WTC11 (cell line): ENCODE measurements around the gene MORN5. TPM values are rescaled to one million over a fixed set of nuclear protein-coding genes. Genes with fewer than 3 reads are reported as not detected.

Experiments
- ATAC-seq: fragments of 200-7000 bp; cut with Tn5 transposase; 2 replicates; pipeline ENCODE4 v1.10.0; 2021; ENCODE audit warnings: mild to moderate bottlenecking, moderate library complexity
- CTCF ChIA-PET: fragments of 300-600 bp; sonication (Branson Sonifier 250); formaldehyde crosslinking; loops from one replicate; lab custom pipeline; 2021; ENCODE audit warnings: antibody characterized with exemption; lab: Charles Lee
- POLR2A ChIA-PET: fragments of 350-600 bp; sonication (Branson Sonifier 250); formaldehyde crosslinking; loops from one replicate; lab custom pipeline; 2021; ENCODE audit warnings: antibody characterized with exemption; lab: Charles Lee
- DNase-seq: peaks from one replicate; pipeline ENCODE4 v3.0.0; 2021; ENCODE audit warnings: low spot score
- H3K27ac Mint-ChIP-seq: 2 replicates; pipeline ENCODE4 v1.8.0; 2021; ENCODE audit warnings: mixed read lengths
- H3K27me3 Mint-ChIP-seq: 2 replicates; pipeline ENCODE4 v1.8.0; 2021; ENCODE audit warnings: low read depth, mild to moderate bottlenecking, moderate library complexity, mixed read lengths
- H3K36me3 Mint-ChIP-seq: 2 replicates; pipeline ENCODE4 v1.8.0; 2021; ENCODE audit warnings: mixed read lengths
- H3K4me1 Mint-ChIP-seq: 2 replicates; pipeline ENCODE4 v1.8.0; 2022; ENCODE audit warnings: mixed read lengths
- H3K4me3 Mint-ChIP-seq: 2 replicates; pipeline ENCODE4 v1.8.0; 2021; ENCODE audit warnings: mild to moderate bottlenecking, moderate library complexity, mixed read lengths
- H3K9me3 Mint-ChIP-seq: 2 replicates; pipeline ENCODE4 v1.8.0; 2021; ENCODE audit warnings: mixed read lengths
- GABPB1 ChIP-seq: sonication (generic); formaldehyde crosslinking; IDR thresholded peaks from 2 replicates; pipeline ENCODE4 v1.8.1; 2023; ENCODE audit warnings: mild to moderate bottlenecking, missing genetic modification reagents
- MYBL2 ChIP-seq: sonication (generic); formaldehyde crosslinking; IDR thresholded peaks from 2 replicates; pipeline ENCODE4 v1.8.1; 2023; ENCODE audit warnings: mild to moderate bottlenecking, moderate library complexity, missing genetic modification reagents
- NFE2L1 ChIP-seq: sonication (generic); formaldehyde crosslinking; IDR thresholded peaks from 2 replicates; pipeline ENCODE4 v1.8.1; 2023; ENCODE audit warnings: missing genetic modification reagents
- PRRX2 ChIP-seq: fragments of 250-450 bp; sonication (Bioruptor Pico); IDR thresholded peaks from 2 replicates; pipeline ENCODE4 v1.8.0; 2021; ENCODE audit warnings: mild to moderate bottlenecking
- RELA ChIP-seq: sonication (generic); formaldehyde crosslinking; IDR thresholded peaks from 2 replicates; pipeline ENCODE4 v1.8.1; 2022; ENCODE audit warnings: missing genetic modification reagents, mild to moderate bottlenecking, borderline replicate concordance
- SOX15 ChIP-seq: fragments of 250-450 bp; sonication (Bioruptor Pico); IDR thresholded peaks from 2 replicates; pipeline ENCODE4 v1.9.0; 2021; ENCODE audit warnings: mild to moderate bottlenecking
- TEAD1 ChIP-seq: sonication (generic); formaldehyde crosslinking; IDR thresholded peaks from 2 replicates; pipeline ENCODE4 v1.8.0; 2022; ENCODE audit warnings: mild to moderate bottlenecking, missing genetic modification reagents
- TEAD4 ChIP-seq: sonication (generic); formaldehyde crosslinking; IDR thresholded peaks from 2 replicates; pipeline ENCODE4 v1.8.0; 2022; ENCODE audit warnings: mild to moderate bottlenecking, missing genetic modification reagents
- ZNF232 ChIP-seq: sonication (generic); formaldehyde crosslinking; IDR thresholded peaks from 2 replicates; pipeline ENCODE4 v1.8.0; 2022; ENCODE audit warnings: mild to moderate bottlenecking, missing genetic modification reagents
- ZNF317 ChIP-seq: sonication (generic); formaldehyde crosslinking; IDR thresholded peaks from 2 replicates; pipeline ENCODE4 v1.8.1; 2023; ENCODE audit warnings: low read depth, mild to moderate bottlenecking, moderate library complexity, missing genetic modification reagents, borderline replicate concordance
- total RNA-seq: library from RNA; stranded (reverse); gene quantifications from 3 replicates; pipeline ENCODE4 v1.2.3, GENCODE V29; 2021
- TF ChIP-seq, protein P1 (sequence below): sonication (generic); formaldehyde crosslinking; IDR thresholded peaks from 2 replicates; pipeline ENCODE4 v1.8.0; 2022; ENCODE audit warnings: missing genetic modification reagents
- TF ChIP-seq, protein P2 (sequence below): sonication (generic); formaldehyde crosslinking; IDR thresholded peaks from 2 replicates; pipeline ENCODE4 v1.8.1; 2022; ENCODE audit warnings: missing genetic modification reagents, borderline replicate concordance
- TF ChIP-seq, protein P3 (sequence below): sonication (generic); formaldehyde crosslinking; conservative IDR thresholded peaks from 2 replicates; pipeline ENCODE4 v1.8.1; 2022; ENCODE audit warnings: mild to moderate bottlenecking, missing genetic modification reagents
- TF ChIP-seq, protein P4 (sequence below): sonication (generic); formaldehyde crosslinking; IDR thresholded peaks from 2 replicates; pipeline ENCODE4 v1.8.1; 2023; ENCODE audit warnings: mild to moderate bottlenecking, missing genetic modification reagents, borderline replicate concordance
- TF ChIP-seq, protein P5 (sequence below): sonication (generic); formaldehyde crosslinking; IDR thresholded peaks from 2 replicates; pipeline ENCODE4 v1.8.1; 2023; ENCODE audit warnings: mild to moderate bottlenecking, moderate library complexity, missing genetic modification reagents

The MORN5 gene
- total RNA-seq, 1 experiment from 2014 or later = not detected

DNA sequence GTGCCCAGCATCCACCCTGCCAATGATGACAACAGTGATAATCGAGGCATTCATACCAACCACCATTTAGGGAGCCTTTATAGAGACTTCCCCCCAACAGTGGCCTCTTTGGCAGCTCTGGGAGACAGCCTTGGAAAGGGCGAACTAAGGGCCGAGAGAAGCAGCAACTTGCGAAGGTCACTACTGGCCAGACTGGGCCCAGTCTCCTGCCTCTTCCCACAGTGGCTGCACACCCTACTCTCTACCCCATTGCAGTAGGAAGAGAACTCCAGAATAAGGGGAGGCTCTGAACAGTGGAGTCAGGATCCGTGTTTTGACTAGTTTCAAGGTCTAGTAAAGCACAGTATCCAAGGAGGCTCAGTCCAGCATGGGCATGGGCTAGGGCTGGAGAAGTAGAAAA, 63.7 kb downstream of the MORN5 start:
- Mint-ChIP-seq H3K36me3 (peaks cover 7% of the 10 kb centered on the region), H3K27me3 (peaks cover 100% of the 10 kb centered on the region), H3K9me3 (no peaks in the 10 kb centered on the region), H3K4me1 (peaks cover 62% of the 10 kb centered on the region), H3K4me3 (no peak overlapping the region), H3K27ac (no peak overlapping the region)
- CTCF ChIA-PET = interaction anchor here (1.6 to 3.0 kb wide), 2 partner anchors 9 to 101 kb away, joined by 4 to 15 read pairs; no protein-coding TSS in a partner anchor
- POLR2A ChIA-PET = no interaction called here
- DNase-seq = no peak
- no peak for ATAC-seq
- TF ChIP-seq TEAD4 (CRISPR knock-in tag) (no peak), RELA (CRISPR knock-in tag) (no peak), ZNF317 (CRISPR knock-in tag) (no peak), GABPB1 (CRISPR knock-in tag) (no peak), SOX15 (CRISPR knock-in tag) (no peak), ZNF232 (CRISPR knock-in tag) (no peak), NFE2L1 (CRISPR knock-in tag) (no peak), MYBL2 (CRISPR knock-in tag) (no peak), TEAD1 (no peak), PRRX2 (CRISPR knock-in tag) (no peak)
- TF ChIP-seq, protein P1, sequence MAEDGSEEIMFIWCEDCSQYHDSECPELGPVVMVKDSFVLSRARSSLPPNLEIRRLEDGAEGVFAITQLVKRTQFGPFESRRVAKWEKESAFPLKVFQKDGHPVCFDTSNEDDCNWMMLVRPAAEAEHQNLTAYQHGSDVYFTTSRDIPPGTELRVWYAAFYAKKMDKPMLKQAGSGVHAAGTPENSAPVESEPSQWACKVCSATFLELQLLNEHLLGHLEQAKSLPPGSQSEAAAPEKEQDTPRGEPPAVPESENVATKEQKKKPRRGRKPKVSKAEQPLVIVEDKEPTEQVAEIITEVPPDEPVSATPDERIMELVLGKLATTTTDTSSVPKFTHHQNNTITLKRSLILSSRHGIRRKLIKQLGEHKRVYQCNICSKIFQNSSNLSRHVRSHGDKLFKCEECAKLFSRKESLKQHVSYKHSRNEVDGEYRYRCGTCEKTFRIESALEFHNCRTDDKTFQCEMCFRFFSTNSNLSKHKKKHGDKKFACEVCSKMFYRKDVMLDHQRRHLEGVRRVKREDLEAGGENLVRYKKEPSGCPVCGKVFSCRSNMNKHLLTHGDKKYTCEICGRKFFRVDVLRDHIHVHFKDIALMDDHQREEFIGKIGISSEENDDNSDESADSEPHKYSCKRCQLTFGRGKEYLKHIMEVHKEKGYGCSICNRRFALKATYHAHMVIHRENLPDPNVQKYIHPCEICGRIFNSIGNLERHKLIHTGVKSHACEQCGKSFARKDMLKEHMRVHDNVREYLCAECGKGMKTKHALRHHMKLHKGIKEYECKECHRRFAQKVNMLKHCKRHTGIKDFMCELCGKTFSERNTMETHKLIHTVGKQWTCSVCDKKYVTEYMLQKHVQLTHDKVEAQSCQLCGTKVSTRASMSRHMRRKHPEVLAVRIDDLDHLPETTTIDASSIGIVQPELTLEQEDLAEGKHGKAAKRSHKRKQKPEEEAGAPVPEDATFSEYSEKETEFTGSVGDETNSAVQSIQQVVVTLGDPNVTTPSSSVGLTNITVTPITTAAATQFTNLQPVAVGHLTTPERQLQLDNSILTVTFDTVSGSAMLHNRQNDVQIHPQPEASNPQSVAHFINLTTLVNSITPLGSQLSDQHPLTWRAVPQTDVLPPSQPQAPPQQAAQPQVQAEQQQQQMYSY = no peak
- TF ChIP-seq, protein P2, sequence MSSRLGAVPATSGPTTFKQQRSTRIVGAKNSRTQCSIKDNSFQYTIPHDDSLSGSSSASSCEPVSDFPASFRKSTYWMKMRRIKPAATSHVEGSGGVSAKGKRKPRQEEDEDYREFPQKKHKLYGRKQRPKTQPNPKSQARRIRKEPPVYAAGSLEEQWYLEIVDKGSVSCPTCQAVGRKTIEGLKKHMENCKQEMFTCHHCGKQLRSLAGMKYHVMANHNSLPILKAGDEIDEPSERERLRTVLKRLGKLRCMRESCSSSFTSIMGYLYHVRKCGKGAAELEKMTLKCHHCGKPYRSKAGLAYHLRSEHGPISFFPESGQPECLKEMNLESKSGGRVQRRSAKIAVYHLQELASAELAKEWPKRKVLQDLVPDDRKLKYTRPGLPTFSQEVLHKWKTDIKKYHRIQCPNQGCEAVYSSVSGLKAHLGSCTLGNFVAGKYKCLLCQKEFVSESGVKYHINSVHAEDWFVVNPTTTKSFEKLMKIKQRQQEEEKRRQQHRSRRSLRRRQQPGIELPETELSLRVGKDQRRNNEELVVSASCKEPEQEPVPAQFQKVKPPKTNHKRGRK (CRISPR knock-in tag) = no peak
- TF ChIP-seq, protein P3, sequence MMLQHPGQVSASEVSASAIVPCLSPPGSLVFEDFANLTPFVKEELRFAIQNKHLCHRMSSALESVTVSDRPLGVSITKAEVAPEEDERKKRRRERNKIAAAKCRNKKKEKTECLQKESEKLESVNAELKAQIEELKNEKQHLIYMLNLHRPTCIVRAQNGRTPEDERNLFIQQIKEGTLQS (CRISPR knock-in tag) = no peak
- TF ChIP-seq, protein P4, sequence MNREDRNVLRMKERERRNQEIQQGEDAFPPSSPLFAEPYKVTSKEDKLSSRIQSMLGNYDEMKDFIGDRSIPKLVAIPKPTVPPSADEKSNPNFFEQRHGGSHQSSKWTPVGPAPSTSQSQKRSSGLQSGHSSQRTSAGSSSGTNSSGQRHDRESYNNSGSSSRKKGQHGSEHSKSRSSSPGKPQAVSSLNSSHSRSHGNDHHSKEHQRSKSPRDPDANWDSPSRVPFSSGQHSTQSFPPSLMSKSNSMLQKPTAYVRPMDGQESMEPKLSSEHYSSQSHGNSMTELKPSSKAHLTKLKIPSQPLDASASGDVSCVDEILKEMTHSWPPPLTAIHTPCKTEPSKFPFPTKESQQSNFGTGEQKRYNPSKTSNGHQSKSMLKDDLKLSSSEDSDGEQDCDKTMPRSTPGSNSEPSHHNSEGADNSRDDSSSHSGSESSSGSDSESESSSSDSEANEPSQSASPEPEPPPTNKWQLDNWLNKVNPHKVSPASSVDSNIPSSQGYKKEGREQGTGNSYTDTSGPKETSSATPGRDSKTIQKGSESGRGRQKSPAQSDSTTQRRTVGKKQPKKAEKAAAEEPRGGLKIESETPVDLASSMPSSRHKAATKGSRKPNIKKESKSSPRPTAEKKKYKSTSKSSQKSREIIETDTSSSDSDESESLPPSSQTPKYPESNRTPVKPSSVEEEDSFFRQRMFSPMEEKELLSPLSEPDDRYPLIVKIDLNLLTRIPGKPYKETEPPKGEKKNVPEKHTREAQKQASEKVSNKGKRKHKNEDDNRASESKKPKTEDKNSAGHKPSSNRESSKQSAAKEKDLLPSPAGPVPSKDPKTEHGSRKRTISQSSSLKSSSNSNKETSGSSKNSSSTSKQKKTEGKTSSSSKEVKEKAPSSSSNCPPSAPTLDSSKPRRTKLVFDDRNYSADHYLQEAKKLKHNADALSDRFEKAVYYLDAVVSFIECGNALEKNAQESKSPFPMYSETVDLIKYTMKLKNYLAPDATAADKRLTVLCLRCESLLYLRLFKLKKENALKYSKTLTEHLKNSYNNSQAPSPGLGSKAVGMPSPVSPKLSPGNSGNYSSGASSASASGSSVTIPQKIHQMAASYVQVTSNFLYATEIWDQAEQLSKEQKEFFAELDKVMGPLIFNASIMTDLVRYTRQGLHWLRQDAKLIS = no peak
- TF ChIP-seq, protein P5, sequence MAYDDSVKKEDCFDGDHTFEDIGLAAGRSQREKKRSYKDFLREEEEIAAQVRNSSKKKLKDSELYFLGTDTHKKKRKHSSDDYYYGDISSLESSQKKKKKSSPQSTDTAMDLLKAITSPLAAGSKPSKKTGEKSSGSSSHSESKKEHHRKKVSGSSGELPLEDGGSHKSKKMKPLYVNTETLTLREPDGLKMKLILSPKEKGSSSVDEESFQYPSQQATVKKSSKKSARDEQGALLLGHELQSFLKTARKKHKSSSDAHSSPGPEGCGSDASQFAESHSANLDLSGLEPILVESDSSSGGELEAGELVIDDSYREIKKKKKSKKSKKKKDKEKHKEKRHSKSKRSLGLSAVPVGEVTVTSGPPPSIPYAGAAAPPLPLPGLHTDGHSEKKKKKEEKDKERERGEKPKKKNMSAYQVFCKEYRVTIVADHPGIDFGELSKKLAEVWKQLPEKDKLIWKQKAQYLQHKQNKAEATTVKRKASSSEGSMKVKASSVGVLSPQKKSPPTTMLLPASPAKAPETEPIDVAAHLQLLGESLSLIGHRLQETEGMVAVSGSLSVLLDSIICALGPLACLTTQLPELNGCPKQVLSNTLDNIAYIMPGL (CRISPR knock-in tag) = no peak
